GM19193 (cell line): ENCODE data around the gene TBC1D3D.
"Not testable (repeated sequence)": the region's sequence is repeated elsewhere in the genome, so short reads cannot be mapped to it uniquely, and the experiment has no call there.

Experiments
- POLR2A ChIP-seq: IDR thresholded peaks from 4 replicates; pipeline ENCODE4 v1.6.1; 2011; ENCODE audit not compliant: insufficient read depth, insufficient read length; ENCODE audit errors: extremely low read depth

The TBC1D3D gene

GRCh38 chr17:38003676-38004075 lies at the start of gene TBC1D3D:
Gene TBC1D3D, plus strand, starts transcription at chr17:38003976. Its CDS starts 1,585 bp downstream, at chr17:38005561.
- not testable (repeated sequence) for TF ChIP-seq POLR2A

DNA sequence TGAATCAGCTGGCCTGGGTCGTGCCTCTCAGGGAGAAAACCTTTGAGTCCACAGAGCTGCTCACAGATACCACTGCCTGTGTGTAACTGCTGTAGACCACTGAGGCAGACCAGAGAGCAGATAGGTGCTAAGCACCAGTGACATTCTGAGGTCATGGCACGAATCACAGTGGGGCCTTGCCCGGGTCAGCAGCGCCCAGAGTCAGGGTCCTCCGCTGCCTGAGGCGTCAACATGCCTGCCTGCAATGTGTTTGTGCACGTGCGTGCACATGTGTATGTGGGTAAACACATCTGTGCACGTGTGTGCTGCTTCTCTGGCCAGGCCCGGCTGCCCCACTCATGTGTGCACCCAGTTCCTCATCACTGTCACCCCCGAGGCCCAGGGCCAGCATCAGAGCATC lies 14.8 kb upstream of the TBC1D3D start, which contains the start of gene TBC1D3L:
Gene TBC1D3L (minus strand): TSS at position 101 of the 400 bp plus-strand sequence. CDS start 1,540 bp downstream, outside the sequence.
- not testable (repeated sequence) for TF ChIP-seq POLR2A
